Vagina (tissue), 2 donors: ENCODE results near the gene ADGRG7. TPM values are rescaled to one million over a fixed set of nuclear protein-coding genes. Genes with fewer than 3 reads are reported as not detected.
"Not testable (repeated sequence)": the region's sequence is repeated elsewhere in the genome, so short reads cannot be mapped to it uniquely, and the experiment has no call there.

ENCODE experiments used
- DNase-seq, 2 donors: peaks; one replicate each; pipeline ENCODE4 v3.0.0-alpha.2; 2017; ENCODE audit errors: extremely low spot score in 2 of 2
- H3K27ac ChIP-seq: fragments of 200-600 bp; sonication (generic); one replicate; pipeline ENCODE4 v1.5.1; 2019
- H3K27me3 ChIP-seq: fragments of 200-600 bp; sonication (generic); one replicate; pipeline ENCODE4 v1.5.1; 2019
- H3K36me3 ChIP-seq, 2 donors: fragments of 200-600 bp; sonication (generic); one replicate each; pipeline ENCODE4 v1.5.1; 2017 to 2019
- H3K4me1 ChIP-seq: fragments of 200-600 bp; sonication (generic); one replicate; pipeline ENCODE4 v1.5.1; 2019
- H3K4me3 ChIP-seq, 2 donors: fragments of 200-600 bp; sonication (generic); 1 replicate in 1 of 2; 2 replicates in 1 of 2; pipeline ENCODE4 v1.5.1; 2016 to 2019
- H3K9me3 ChIP-seq: fragments of 200-600 bp; sonication (generic); one replicate; pipeline ENCODE4 v1.5.1; 2019
- CTCF ChIP-seq, 3 experiments: fragments of 450-650 bp in 2 of 3; fragments of 200-600 bp in 1 of 3; sonication (generic) in 1 of 3; IDR thresholded peaks; one replicate each; pipeline ENCODE4 v1.5.1; 2017 to 2019; ENCODE audit warnings: antibody characterized with exemption in 3 of 3, mild to moderate bottlenecking in 2 of 3, moderate library complexity in 2 of 3
- POLR2A ChIP-seq, 2 donors: fragments of 450-650 bp; IDR thresholded peaks; one replicate each; pipeline ENCODE4 v1.6.1; 2017; ENCODE audit warnings: antibody characterized with exemption in 2 of 2, mild to moderate bottlenecking in 2 of 2, moderate library complexity in 2 of 2
- POLR2AphosphoS5 ChIP-seq, 2 donors: sonication (generic); formaldehyde crosslinking; IDR thresholded peaks; one replicate each; pipeline ENCODE4 v1.9.0; 2017; ENCODE audit warnings: antibody characterized with exemption in 2 of 2, mild to moderate bottlenecking in 2 of 2, low read depth in 1 of 2; ENCODE audit not compliant: insufficient read depth in 1 of 2
- intact Hi-C: fragments of 100-400 bp; cut with DNase I; formaldehyde crosslinking; loops from one replicate; pipeline ENCODE4 v1.15.1; 2023
- total RNA-seq: library from RNA; depleted of rRNA; stranded (reverse); fragments of >200 nt; gene quantifications from one replicate; pipeline ENCODE4 v1.2.3, GENCODE V29; 2016

Gene ADGRG7
- total RNA-seq, 1 donor from 2014 or later = not detected

GRCh38 chr3:100577382-100578008 is 31.9 kb upstream of the ADGRG7 start:
- Histone ChIP-seq H3K36me3 (no peaks in the 10 kb centered on the region), H3K9me3 (no peaks in the 10 kb centered on the region), H3K4me1 (no peaks in the 10 kb centered on the region), H3K27me3 (no peaks in the 10 kb centered on the region), H3K27ac (no peak overlapping the region), H3K4me3 (no peak overlapping the region)
- no peak for DNase-seq
- intact Hi-C loops = no loop called here
- TF ChIP-seq CTCF (IDR thresholded peaks at IDR 0.05) (no peak), POLR2AphosphoS5 (IDR thresholded peaks at IDR 0.05; ENCODE audit: insufficient read depth in 1 of 2, low read depth in 1 of 2) (no peak), POLR2A (IDR thresholded peaks at IDR 0.05) (no peak)

GRCh38 chr3:100578646-100579045 is 30.8 kb upstream of the ADGRG7 start:
- intact Hi-C loops = no loop called here
- Histone ChIP-seq H3K27ac (no peak overlapping the region), H3K9me3 (no peaks in the 10 kb centered on the region), H3K4me1 (no peaks in the 10 kb centered on the region), H3K27me3 (no peaks in the 10 kb centered on the region), H3K4me3 (no peak overlapping the region), H3K36me3 (no peaks in the 10 kb centered on the region)
- no peak for DNase-seq
- TF ChIP-seq CTCF (IDR thresholded peaks at IDR 0.05) = no peak
- TF ChIP-seq POLR2AphosphoS5 (IDR thresholded peaks at IDR 0.05; ENCODE audit: insufficient read depth in 1 of 2, low read depth in 1 of 2) = no peak
- TF ChIP-seq POLR2A (IDR thresholded peaks at IDR 0.05) = no peak

GRCh38 chr3:100580147-100580546 is 29.3 kb upstream of the ADGRG7 start:
- DNase-seq = no peak
- Histone ChIP-seq H3K4me1 (no peaks in the 10 kb centered on the region), H3K27ac (no peak overlapping the region), H3K36me3 (no peaks in the 10 kb centered on the region), H3K27me3 (no peaks in the 10 kb centered on the region), H3K4me3 (no peak overlapping the region), H3K9me3 (no peaks in the 10 kb centered on the region)
- no peak for TF ChIP-seq POLR2AphosphoS5 (IDR thresholded peaks at IDR 0.05; ENCODE audit: insufficient read depth in 1 of 2, low read depth in 1 of 2)
- intact Hi-C loops = loop anchor here (10.0 kb wide), 1 partner anchor 745 kb away; no protein-coding TSS in a partner anchor

- no peaks in the 10 kb centered on the region for H3K4me1 ChIP-seq
- intact Hi-C loops = loop anchor here (10.0 kb wide), 1 partner anchor 747 kb away; no protein-coding TSS in a partner anchor
- no peak for DNase-seq
- no peaks in the 10 kb centered on the region for H3K27me3 ChIP-seq
- H3K4me3 ChIP-seq = no peak overlapping the region
- no peak overlapping the region for H3K27ac ChIP-seq
- no peaks in the 10 kb centered on the region for H3K9me3 ChIP-seq
- no peaks in the 10 kb centered on the region for H3K36me3 ChIP-seq
- no peak for TF ChIP-seq CTCF (IDR thresholded peaks at IDR 0.05)
- no peak for TF ChIP-seq POLR2A (IDR thresholded peaks at IDR 0.05)
- TF ChIP-seq POLR2AphosphoS5 (IDR thresholded peaks at IDR 0.05; ENCODE audit: insufficient read depth in 1 of 2, low read depth in 1 of 2) = no peak
Observed at GRCh38 chr3:100581650-100582049, 27.8 kb upstream of the ADGRG7 start.

- not testable (repeated sequence) for H3K27me3 ChIP-seq, DNase-seq, H3K27ac ChIP-seq, H3K4me3 ChIP-seq, H3K36me3 ChIP-seq, H3K4me1 ChIP-seq, H3K9me3 ChIP-seq
- intact Hi-C loops = loop anchor here (10.0 kb wide), 1 partner anchor 747 kb away; no protein-coding TSS in a partner anchor
Observed at GRCh38 chr3:100582157-100582556, 27.2 kb upstream of the ADGRG7 start.

- no peak for DNase-seq
- no peak overlapping the region for H3K4me3 ChIP-seq
- H3K27ac ChIP-seq = no peak overlapping the region
- H3K4me1 ChIP-seq = no peaks in the 10 kb centered on the region
- intact Hi-C loops = loop anchor here (10.0 kb wide), 1 partner anchor 749 kb away; no protein-coding TSS in a partner anchor
- no peaks in the 10 kb centered on the region for H3K9me3 ChIP-seq
- no peaks in the 10 kb centered on the region for H3K27me3 ChIP-seq
- no peak for TF ChIP-seq CTCF (IDR thresholded peaks at IDR 0.05)
- TF ChIP-seq POLR2A (IDR thresholded peaks at IDR 0.05) = no peak
- H3K36me3 ChIP-seq = no peaks in the 10 kb centered on the region
Observed at GRCh38 chr3:100584101-100584660, 25.2 kb upstream of the ADGRG7 start.
